Astrocyte (in vitro differentiated cells and primary cell): ENCODE results near the gene CXCL10. TPM values are rescaled to one million over a fixed set of nuclear protein-coding genes. Genes with fewer than 3 reads are reported as not detected.

Experiments used
- DNase-seq: peaks from one replicate; pipeline ENCODE4 v3.0.0-alpha.2; 2010; ENCODE audit warnings: low read depth
- FAIRE-seq: peaks from 2 replicates; lab custom pipeline; 2011; peaks lifted over from hg19 to GRCh38; lab: Jason Lieb, UNC
- H2AFZ ChIP-seq: 2 replicates; pipeline ENCODE4 v1.6.0; 2012; ENCODE audit warnings: low read depth, low read length, inconsistent platforms
- H3K27ac ChIP-seq: 2 replicates; pipeline ENCODE4 v1.5.1; 2011; ENCODE audit warnings: low read depth, low read length, inconsistent platforms
- H3K27me3 ChIP-seq: 2 replicates; pipeline ENCODE4 v1.6.0; 2011; ENCODE audit warnings: low read length, inconsistent platforms; ENCODE audit not compliant: insufficient read depth
- H3K36me3 ChIP-seq: 2 replicates; pipeline ENCODE4 v1.5.1; 2011; ENCODE audit warnings: low read length, inconsistent platforms; ENCODE audit not compliant: insufficient read depth
- H3K4me1 ChIP-seq: 2 replicates; pipeline ENCODE4 v1.5.1; 2011; ENCODE audit warnings: low read length, inconsistent platforms; ENCODE audit not compliant: insufficient read depth
- H3K4me2 ChIP-seq: 2 replicates; pipeline ENCODE4 v1.6.0; 2012; ENCODE audit warnings: low read length, inconsistent platforms
- H3K4me3 ChIP-seq: 2 replicates; pipeline ENCODE4 v1.5.1; 2011; ENCODE audit warnings: low read depth, mild to moderate bottlenecking, low read length, inconsistent platforms; ENCODE audit not compliant: insufficient read depth
- H3K79me2 ChIP-seq: 2 replicates; pipeline ENCODE4 v1.6.0; 2012; ENCODE audit warnings: mild to moderate bottlenecking, low read length, inconsistent platforms; ENCODE audit not compliant: insufficient read depth
- H3K9ac ChIP-seq: 2 replicates; pipeline ENCODE4 v1.6.0; 2012; ENCODE audit warnings: mild to moderate bottlenecking, low read length, inconsistent platforms
- H3K9me3 ChIP-seq: 2 replicates; pipeline ENCODE4 v1.5.1; 2012; ENCODE audit warnings: low read depth, mild to moderate bottlenecking, low read length, inconsistent platforms; ENCODE audit not compliant: insufficient read depth
- H4K20me1 ChIP-seq: 2 replicates; pipeline ENCODE4 v1.6.0; 2012; ENCODE audit warnings: low read length, inconsistent platforms; ENCODE audit not compliant: insufficient read depth
- H3K27ac Mint-ChIP-seq: one replicate; pipeline ENCODE4 v1.8.0; 2021; ENCODE audit warnings: mild to moderate bottlenecking, mixed read lengths; ENCODE audit not compliant: unreplicated experiment
- H3K27me3 Mint-ChIP-seq: one replicate; pipeline ENCODE4 v1.8.0; 2021; ENCODE audit warnings: low read depth, mixed read lengths; ENCODE audit not compliant: unreplicated experiment
- H3K36me3 Mint-ChIP-seq: one replicate; pipeline ENCODE4 v1.8.0; 2021; ENCODE audit warnings: low read depth, mixed read lengths; ENCODE audit not compliant: unreplicated experiment
- H3K4me1 Mint-ChIP-seq: one replicate; pipeline ENCODE4 v1.8.0; 2021; ENCODE audit warnings: low read depth, mixed read lengths; ENCODE audit not compliant: unreplicated experiment
- H3K4me3 Mint-ChIP-seq: one replicate; pipeline ENCODE4 v1.8.0; 2021; ENCODE audit warnings: mild to moderate bottlenecking, moderate library complexity, mixed read lengths; ENCODE audit not compliant: unreplicated experiment
- H3K9me3 Mint-ChIP-seq: one replicate; pipeline ENCODE4 v1.8.0; 2021; ENCODE audit warnings: mild to moderate bottlenecking, mixed read lengths; ENCODE audit not compliant: unreplicated experiment
- EZH2 ChIP-seq: IDR thresholded peaks from 2 replicates; pipeline ENCODE4 v1.6.1; 2012; ENCODE audit warnings: mild to moderate bottlenecking, low read length, inconsistent platforms; ENCODE audit not compliant: insufficient read depth
- total RNA-seq: library from RNA; stranded (reverse); gene quantifications from 2 replicates; pipeline ENCODE4 v1.2.1, GENCODE V29; 2021
- TF ChIP-seq, protein P1 (sequence below): IDR thresholded peaks from 2 replicates; pipeline ENCODE4 v1.5.1; 2011; ENCODE audit warnings: low read depth, mild to moderate bottlenecking, inconsistent platforms, low read length, moderate library complexity; ENCODE audit not compliant: insufficient read depth

Gene CXCL10
- total RNA-seq, 1 donor from 2014 or later = 12.9 TPM

DNA sequence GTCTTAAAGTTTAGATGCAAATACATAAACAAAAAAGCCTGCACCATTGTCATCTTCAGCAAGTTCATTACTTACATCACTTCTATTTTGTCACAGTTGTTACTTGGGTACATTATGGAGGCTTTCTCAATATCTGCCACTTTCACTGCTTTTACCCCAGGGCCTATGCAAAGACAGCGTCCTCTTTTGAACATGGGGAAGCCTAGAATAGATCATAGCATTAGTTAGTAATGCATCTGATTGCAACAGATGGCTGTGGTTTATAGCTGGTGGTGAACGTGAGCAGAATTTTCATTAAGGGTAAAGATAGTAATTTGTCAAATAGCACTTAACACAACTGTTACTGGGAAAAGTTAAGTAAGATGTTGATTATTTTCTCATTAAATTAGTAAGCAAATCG lies 11.8 kb upstream of the CXCL10 start:
- H2AFZ ChIP-seq = no peak overlapping the region

DNA sequence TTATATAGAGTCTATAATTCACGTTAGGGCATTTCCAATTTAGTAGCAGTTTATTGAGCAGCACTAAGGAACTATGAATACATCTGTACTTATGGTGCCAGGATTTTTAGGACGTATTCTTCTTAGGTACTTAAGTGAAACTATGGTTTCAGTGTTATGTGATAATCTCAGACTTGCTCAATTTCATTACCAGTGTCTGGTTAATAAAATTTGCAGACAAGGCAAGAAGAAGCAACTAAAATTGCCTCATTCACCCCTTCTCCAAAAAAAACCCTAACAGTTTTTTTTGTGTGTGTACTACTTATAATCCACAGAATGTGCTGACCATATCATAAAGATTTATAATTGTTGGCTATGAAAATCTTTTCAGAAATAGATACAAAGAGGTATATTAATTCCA lies 6.0 kb upstream of the CXCL10 start:
- DNase-seq (no peak), FAIRE-seq (no peak)
- H3K4me2 ChIP-seq = no peak overlapping the region
- H3K79me2 ChIP-seq = no peaks in the 10 kb centered on the region
- no peaks in the 10 kb centered on the region for H3K4me1 Mint-ChIP-seq
- H2AFZ ChIP-seq = no peak overlapping the region
- peaks cover 3% of the 10 kb centered on the region for H3K4me1 ChIP-seq
- H3K9ac ChIP-seq = no peak overlapping the region
- H3K9me3 Mint-ChIP-seq = no peaks in the 10 kb centered on the region
- no peak overlapping the region for H3K27ac Mint-ChIP-seq
- H3K27ac ChIP-seq = no peak overlapping the region
- no peak overlapping the region for H3K4me3 ChIP-seq
- H3K9me3 ChIP-seq = no peaks in the 10 kb centered on the region
- TF ChIP-seq, protein P1, sequence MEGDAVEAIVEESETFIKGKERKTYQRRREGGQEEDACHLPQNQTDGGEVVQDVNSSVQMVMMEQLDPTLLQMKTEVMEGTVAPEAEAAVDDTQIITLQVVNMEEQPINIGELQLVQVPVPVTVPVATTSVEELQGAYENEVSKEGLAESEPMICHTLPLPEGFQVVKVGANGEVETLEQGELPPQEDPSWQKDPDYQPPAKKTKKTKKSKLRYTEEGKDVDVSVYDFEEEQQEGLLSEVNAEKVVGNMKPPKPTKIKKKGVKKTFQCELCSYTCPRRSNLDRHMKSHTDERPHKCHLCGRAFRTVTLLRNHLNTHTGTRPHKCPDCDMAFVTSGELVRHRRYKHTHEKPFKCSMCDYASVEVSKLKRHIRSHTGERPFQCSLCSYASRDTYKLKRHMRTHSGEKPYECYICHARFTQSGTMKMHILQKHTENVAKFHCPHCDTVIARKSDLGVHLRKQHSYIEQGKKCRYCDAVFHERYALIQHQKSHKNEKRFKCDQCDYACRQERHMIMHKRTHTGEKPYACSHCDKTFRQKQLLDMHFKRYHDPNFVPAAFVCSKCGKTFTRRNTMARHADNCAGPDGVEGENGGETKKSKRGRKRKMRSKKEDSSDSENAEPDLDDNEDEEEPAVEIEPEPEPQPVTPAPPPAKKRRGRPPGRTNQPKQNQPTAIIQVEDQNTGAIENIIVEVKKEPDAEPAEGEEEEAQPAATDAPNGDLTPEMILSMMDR = no peak
- TF ChIP-seq EZH2 = no peak
- no peak overlapping the region for H3K4me3 Mint-ChIP-seq
- H3K36me3 Mint-ChIP-seq = no peaks in the 10 kb centered on the region
- H3K36me3 ChIP-seq = no peaks in the 10 kb centered on the region
- no peaks in the 10 kb centered on the region for H4K20me1 ChIP-seq
- H3K27me3 Mint-ChIP-seq = peaks cover 5% of the 10 kb centered on the region
- peaks cover 6% of the 10 kb centered on the region for H3K27me3 ChIP-seq

More for the DNA sequence above, 11.8 kb upstream of the CXCL10 start:
- H3K4me2 ChIP-seq = no peak overlapping the region
- H3K27ac ChIP-seq = no peak overlapping the region
- no peak for DNase-seq
- H3K4me1 ChIP-seq = no peaks in the 10 kb centered on the region
- H4K20me1 ChIP-seq = no peaks in the 10 kb centered on the region
- H3K79me2 ChIP-seq = no peaks in the 10 kb centered on the region
- Mint-ChIP-seq H3K4me1 (no peaks in the 10 kb centered on the region), H3K4me3 (no peak overlapping the region), H3K36me3 (no peaks in the 10 kb centered on the region), H3K9me3 (no peaks in the 10 kb centered on the region), H3K27me3 (peaks cover 2% of the 10 kb centered on the region), H3K27ac (no peak overlapping the region)
- no peak for TF ChIP-seq EZH2
- TF ChIP-seq, protein P1 = no peak
- no peak overlapping the region for H3K4me3 ChIP-seq
- no peaks in the 10 kb centered on the region for H3K9me3 ChIP-seq
- no peak overlapping the region for H3K9ac ChIP-seq
- no peaks in the 10 kb centered on the region for H3K36me3 ChIP-seq
- FAIRE-seq = no peak
- peaks cover 3% of the 10 kb centered on the region for H3K27me3 ChIP-seq

DNA sequence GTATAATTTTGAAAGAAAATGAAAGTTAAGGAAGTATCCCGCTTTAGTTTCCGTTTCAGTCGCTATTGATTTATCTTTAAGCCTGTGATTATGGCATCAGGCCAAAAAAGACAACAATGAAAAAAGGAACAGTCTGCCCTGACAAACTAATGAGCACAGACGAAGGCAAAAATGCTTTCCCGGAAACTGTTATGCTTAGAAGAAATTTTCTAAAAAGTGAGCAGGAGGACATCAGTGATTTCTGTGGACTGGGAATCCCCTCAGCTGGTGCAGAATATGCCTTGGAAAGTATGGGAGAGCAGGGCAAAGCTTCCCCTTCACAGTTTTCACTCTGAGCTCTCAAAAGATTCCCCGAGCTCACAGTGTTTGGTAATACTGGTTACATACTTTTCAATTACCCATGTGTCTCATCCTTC lies 5.1 kb upstream of the CXCL10 start:
- Histone ChIP-seq H4K20me1 (no peaks in the 10 kb centered on the region), H3K4me2 (peak overlapping the region; percentile 71), H3K9ac (no peak overlapping the region), H3K4me1 (peaks cover 3% of the 10 kb centered on the region), H3K79me2 (no peaks in the 10 kb centered on the region), H3K36me3 (no peaks in the 10 kb centered on the region), H3K27me3 (peaks cover 6% of the 10 kb centered on the region), H3K27ac (no peak overlapping the region), H3K4me3 (no peak overlapping the region), H2AFZ (peak overlapping the region; percentile 60), H3K9me3 (no peaks in the 10 kb centered on the region)
- TF ChIP-seq, protein P1 = no peak
- TF ChIP-seq EZH2 = no peak
- Mint-ChIP-seq H3K27ac (no peak overlapping the region), H3K4me1 (no peaks in the 10 kb centered on the region), H3K27me3 (peaks cover 5% of the 10 kb centered on the region), H3K4me3 (no peak overlapping the region), H3K9me3 (no peaks in the 10 kb centered on the region), H3K36me3 (no peaks in the 10 kb centered on the region)
- FAIRE-seq (no peak), DNase-seq (peak; percentile 3)
